Natural killer cell (primary cell): ENCODE data around the gene PRAMEF12. TPM values are rescaled to one million over a fixed set of nuclear protein-coding genes. Genes with fewer than 3 reads are reported as not detected.

Source experiments
- ATAC-seq, 3 donors: fragments of 150-1000 bp in 2 of 3; fragments of 200-7000 bp in 1 of 3; cut with Tn5 transposase; 1 replicate in 1 of 3; 2 replicates in 2 of 3; pipeline ENCODE4 v1.10.0; 2021; ENCODE audit warnings: mild to moderate bottlenecking in 2 of 3, moderate library complexity in 2 of 3
- DNase-seq, 2 donors: peaks; one replicate each; pipeline versions ENCODE4 v3.0.0 to v3.0.0-alpha.2; 2013 to 2021; ENCODE audit warnings: mixed read lengths in 1 of 2
- H3K27ac ChIP-seq: one replicate; pipeline ENCODE4 v1.5.1; 2013; ENCODE audit warnings: mild to moderate bottlenecking, low read length
- H3K27me3 ChIP-seq: one replicate; pipeline ENCODE4 v1.6.1; 2013; ENCODE audit warnings: low read length; ENCODE audit not compliant: control insufficient read depth, insufficient read depth
- H3K36me3 ChIP-seq: one replicate; pipeline ENCODE4 v1.6.1; 2013; ENCODE audit warnings: low read length; ENCODE audit not compliant: control insufficient read depth, insufficient read depth
- H3K4me1 ChIP-seq: one replicate; pipeline ENCODE4 v1.6.1; 2013; ENCODE audit warnings: low read length; ENCODE audit not compliant: control insufficient read depth, insufficient read depth
- H3K4me3 ChIP-seq: one replicate; pipeline ENCODE4 v1.5.1; 2013; ENCODE audit warnings: low read length
- H3K9me3 ChIP-seq: one replicate; pipeline ENCODE4 v1.6.1; 2013; ENCODE audit warnings: low read length; ENCODE audit not compliant: control insufficient read depth, insufficient read depth
- H3K27ac Mint-ChIP-seq, 2 donors: one replicate each; pipeline ENCODE4 v1.8.0; 2022; ENCODE audit warnings: mild to moderate bottlenecking in 2 of 2, mixed read lengths in 2 of 2, moderate library complexity in 1 of 2
- H3K27me3 Mint-ChIP-seq, 2 donors: one replicate each; pipeline ENCODE4 v1.8.0; 2022; ENCODE audit warnings: low read depth in 2 of 2, mixed read lengths in 2 of 2
- H3K36me3 Mint-ChIP-seq: one replicate; pipeline ENCODE4 v1.8.0; 2022; ENCODE audit warnings: mixed read lengths
- H3K4me1 Mint-ChIP-seq, 2 donors: one replicate each; pipeline ENCODE4 v1.8.0; 2022; ENCODE audit warnings: mixed read lengths in 2 of 2
- H3K4me3 Mint-ChIP-seq: one replicate; pipeline ENCODE4 v1.8.0; 2022; ENCODE audit warnings: mild to moderate bottlenecking, moderate library complexity, mixed read lengths
- H3K9me3 Mint-ChIP-seq, 2 donors: one replicate each; pipeline ENCODE4 v1.8.0; 2022; ENCODE audit warnings: mixed read lengths in 2 of 2
- WGBS: methylation state at CpG from one replicate; pipeline ENCODE4 v1.1.7; 2013; ENCODE audit warnings: missing lambda C conversion rate; ENCODE audit not compliant: insufficient coverage; 5-methylcytosine and 5-hydroxymethylcytosine counted together
- intact Hi-C: fragments of 100-400 bp; cut with micrococcal nuclease; formaldehyde crosslinking; loops from one replicate; pipeline ENCODE4 v1.14.2; 2022
- total RNA-seq, 4 donors: library from RNA; stranded (reverse); fragments of 120-200 nt in 1 of 4; gene quantifications; one replicate each; pipeline versions ENCODE4 v1.2.3 to v1.2.4, GENCODE V29; 2013 to 2022
- TF ChIP-seq, protein P1 (sequence below): fragments of 200-600 bp; IDR thresholded peaks from one replicate; pipeline ENCODE4 v1.8.0; 2022; ENCODE audit warnings: antibody characterized with exemption

The PRAMEF12 gene
- total RNA-seq, 3 donors from 2014 or later (not counting 1 experiment from before 2014, with no cell fraction given) = not detected

DNA sequence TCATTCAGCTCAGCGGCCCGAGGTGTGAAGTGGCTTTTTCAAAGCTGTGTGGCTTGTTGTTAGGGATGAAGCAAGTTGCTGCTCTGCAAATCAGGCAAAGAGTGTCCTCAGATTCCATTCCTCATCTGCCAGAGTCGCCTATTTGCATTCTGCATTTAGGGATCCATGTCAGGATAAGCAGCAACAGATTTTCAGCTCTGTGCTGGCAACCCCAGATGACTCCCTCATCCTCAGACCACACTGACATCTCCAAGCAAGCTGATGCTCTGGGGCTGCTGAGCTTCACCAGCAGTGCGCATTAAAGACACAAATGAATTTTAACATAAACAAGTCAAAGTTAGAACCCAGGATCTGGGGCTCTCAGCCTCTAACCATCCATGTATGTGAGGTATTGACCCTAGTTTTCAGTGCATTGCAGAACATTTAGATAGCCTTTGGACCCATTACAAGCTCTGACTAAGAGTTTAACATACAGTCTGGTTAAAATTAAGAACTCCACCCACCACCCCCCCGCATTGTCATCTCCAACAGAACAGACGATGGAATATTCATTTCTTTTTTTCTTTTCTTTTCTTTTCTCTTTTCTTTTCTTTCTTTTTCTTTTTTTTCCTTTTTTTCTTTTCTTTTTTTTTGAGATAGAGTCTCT lies 16.6 kb upstream of the PRAMEF12 start:
- H3K27ac ChIP-seq = no peak overlapping the region
- TF ChIP-seq, protein P1, sequence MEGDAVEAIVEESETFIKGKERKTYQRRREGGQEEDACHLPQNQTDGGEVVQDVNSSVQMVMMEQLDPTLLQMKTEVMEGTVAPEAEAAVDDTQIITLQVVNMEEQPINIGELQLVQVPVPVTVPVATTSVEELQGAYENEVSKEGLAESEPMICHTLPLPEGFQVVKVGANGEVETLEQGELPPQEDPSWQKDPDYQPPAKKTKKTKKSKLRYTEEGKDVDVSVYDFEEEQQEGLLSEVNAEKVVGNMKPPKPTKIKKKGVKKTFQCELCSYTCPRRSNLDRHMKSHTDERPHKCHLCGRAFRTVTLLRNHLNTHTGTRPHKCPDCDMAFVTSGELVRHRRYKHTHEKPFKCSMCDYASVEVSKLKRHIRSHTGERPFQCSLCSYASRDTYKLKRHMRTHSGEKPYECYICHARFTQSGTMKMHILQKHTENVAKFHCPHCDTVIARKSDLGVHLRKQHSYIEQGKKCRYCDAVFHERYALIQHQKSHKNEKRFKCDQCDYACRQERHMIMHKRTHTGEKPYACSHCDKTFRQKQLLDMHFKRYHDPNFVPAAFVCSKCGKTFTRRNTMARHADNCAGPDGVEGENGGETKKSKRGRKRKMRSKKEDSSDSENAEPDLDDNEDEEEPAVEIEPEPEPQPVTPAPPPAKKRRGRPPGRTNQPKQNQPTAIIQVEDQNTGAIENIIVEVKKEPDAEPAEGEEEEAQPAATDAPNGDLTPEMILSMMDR = no peak
- ATAC-seq = no peak
- no peaks in the 10 kb centered on the region for H3K27me3 ChIP-seq
- intact Hi-C loops = no loop called here
- Mint-ChIP-seq H3K27me3 (peaks cover 27 to 51% of the 10 kb centered on the region in 2 donors), H3K9me3 (no peaks in the 10 kb centered on the region), H3K4me3 (no peak overlapping the region), H3K4me1 (no peaks in the 10 kb centered on the region), H3K27ac (no peak overlapping the region), H3K36me3 (no peaks in the 10 kb centered on the region)
- 68% methylated on average over 6 of the region's 6 CpGs for WGBS
- no peaks in the 10 kb centered on the region for H3K9me3 ChIP-seq
- H3K4me3 ChIP-seq = no peak overlapping the region
- no peak for DNase-seq
- H3K36me3 ChIP-seq = no peaks in the 10 kb centered on the region
- H3K4me1 ChIP-seq = no peaks in the 10 kb centered on the region

DNA sequence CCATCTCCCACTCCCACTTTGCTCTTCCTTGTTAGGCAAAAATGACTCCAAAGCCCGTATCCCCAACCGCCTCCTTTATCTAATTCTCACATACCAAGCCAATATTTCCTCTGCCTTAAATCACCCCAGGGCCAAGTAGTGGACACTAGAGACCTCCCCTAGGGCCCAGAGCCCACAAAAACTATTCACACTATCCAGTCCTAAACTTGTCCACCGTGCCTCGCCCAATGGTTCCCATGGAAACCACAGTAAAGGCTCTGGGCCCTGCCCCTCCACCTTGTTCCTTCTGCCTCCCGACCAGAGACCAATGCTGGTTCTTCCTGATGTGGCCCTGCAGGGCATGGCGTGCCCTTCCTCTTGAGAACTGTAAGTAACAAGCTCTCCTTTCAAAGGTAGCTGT lies 15.7 kb upstream of the PRAMEF12 start:
- intact Hi-C loops = no loop called here
- peaks cover 27 to 49% of the 10 kb centered on the region in 2 donors for H3K27me3 Mint-ChIP-seq
- H3K36me3 Mint-ChIP-seq = no peaks in the 10 kb centered on the region
- no peaks in the 10 kb centered on the region for H3K4me1 Mint-ChIP-seq
- no peak overlapping the region for H3K27ac Mint-ChIP-seq
- TF ChIP-seq, protein P1 = no peak
- Histone ChIP-seq H3K4me3 (no peak overlapping the region), H3K9me3 (no peaks in the 10 kb centered on the region), H3K27me3 (no peaks in the 10 kb centered on the region), H3K36me3 (no peaks in the 10 kb centered on the region), H3K27ac (no peak overlapping the region), H3K4me1 (no peaks in the 10 kb centered on the region)
- no peaks in the 10 kb centered on the region for H3K9me3 Mint-ChIP-seq
- ATAC-seq (no peak), DNase-seq (no peak)
- 76% methylated on average over 6 of the region's 6 CpGs for WGBS
- H3K4me3 Mint-ChIP-seq = no peak overlapping the region

DNA sequence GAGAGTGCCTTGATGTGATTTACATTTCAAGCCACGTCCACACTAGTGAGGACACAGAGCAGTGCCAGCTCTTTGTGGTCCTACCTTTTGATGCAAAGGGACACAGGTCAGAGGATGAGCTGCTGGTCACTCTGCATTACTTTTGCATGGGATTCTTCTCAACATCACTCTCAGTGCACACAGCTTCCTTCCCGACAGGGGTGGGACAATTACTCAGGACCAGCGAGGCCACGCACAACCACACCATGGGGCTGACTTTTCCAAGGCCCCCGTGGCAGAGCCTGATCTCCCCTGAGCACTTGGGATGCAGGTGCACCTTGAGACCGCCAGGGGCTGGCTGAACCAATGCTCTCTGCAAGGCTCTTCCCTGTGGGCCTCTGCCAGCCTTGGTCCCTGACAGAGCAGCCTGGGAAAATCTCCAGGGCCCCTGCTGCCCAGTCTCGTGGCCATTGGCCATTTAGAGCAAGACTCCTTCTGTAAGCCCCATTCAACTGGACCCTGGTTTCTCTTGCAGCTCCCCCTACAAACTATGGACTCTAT lies 13.2 kb upstream of the PRAMEF12 start:
- Mint-ChIP-seq H3K4me3 (no peak overlapping the region), H3K4me1 (no peaks in the 10 kb centered on the region), H3K36me3 (no peaks in the 10 kb centered on the region), H3K27ac (no peak overlapping the region), H3K9me3 (no peaks in the 10 kb centered on the region), H3K27me3 (peaks cover 11 to 37% of the 10 kb centered on the region in 2 donors)
- ATAC-seq = no peak
- Histone ChIP-seq H3K4me1 (no peaks in the 10 kb centered on the region), H3K27me3 (no peaks in the 10 kb centered on the region), H3K27ac (no peak overlapping the region), H3K36me3 (no peaks in the 10 kb centered on the region), H3K4me3 (no peak overlapping the region), H3K9me3 (no peaks in the 10 kb centered on the region)
- intact Hi-C loops = no loop called here
- no peak for DNase-seq
- 61% methylated on average over 7 of the region's 7 CpGs for WGBS
- TF ChIP-seq, protein P1 = no peak

DNA sequence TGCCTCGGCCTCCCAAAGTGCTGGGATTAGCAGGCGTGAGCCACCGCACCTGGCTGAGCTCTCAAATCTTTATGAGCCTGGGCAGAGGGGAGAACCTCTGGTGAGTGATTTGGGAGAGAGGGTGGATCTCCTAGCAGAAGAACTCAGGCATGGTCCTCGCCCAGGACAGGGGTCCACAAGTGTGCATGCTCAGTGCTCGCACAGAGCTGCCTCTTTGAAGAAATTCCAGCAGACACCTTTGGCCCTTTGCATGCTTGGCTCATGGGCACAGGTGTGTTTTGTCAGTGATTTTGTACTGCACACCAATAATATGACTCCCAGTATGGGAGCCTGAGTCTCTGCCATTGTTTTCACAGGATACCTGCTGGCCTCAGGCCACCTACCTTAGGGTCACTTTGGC lies 11.8 kb upstream of the PRAMEF12 start:
- no peaks in the 10 kb centered on the region for H3K36me3 ChIP-seq
- intact Hi-C loops = no loop called here
- H3K4me3 Mint-ChIP-seq = no peak overlapping the region
- H3K9me3 Mint-ChIP-seq = no peaks in the 10 kb centered on the region
- H3K4me1 Mint-ChIP-seq = no peaks in the 10 kb centered on the region
- ATAC-seq (no peak), DNase-seq (no peak)
- WGBS = 85% methylated on average over 5 of the region's 5 CpGs
- TF ChIP-seq, protein P1 = no peak
- no peak overlapping the region for H3K27ac ChIP-seq
- no peak overlapping the region for H3K27ac Mint-ChIP-seq
- no peaks in the 10 kb centered on the region for H3K9me3 ChIP-seq
- H3K4me3 ChIP-seq = no peak overlapping the region
- H3K27me3 ChIP-seq = no peaks in the 10 kb centered on the region
- no peaks in the 10 kb centered on the region for H3K36me3 Mint-ChIP-seq
- no peaks in the 10 kb centered on the region for H3K4me1 ChIP-seq
- peaks cover 11 to 39% of the 10 kb centered on the region in 2 donors for H3K27me3 Mint-ChIP-seq
